Muscle of back (tissue), 11 donors: ENCODE data around the gene SMIM23. TPM values are rescaled to one million over a fixed set of nuclear protein-coding genes. Genes with fewer than 3 reads are reported as not detected.

Source experiments
- DNase-seq, 3 donors: peaks; one replicate each; pipeline versions ENCODE4 v3.0.0 to v3.0.0-alpha.2; 2013
- polyA plus RNA-seq, 10 donors: library from polyadenylated mRNA; unstranded; fragments of 120-200 nt; gene quantifications; one replicate each; pipeline ENCODE4 v1.2.1, GENCODE V29; 2013; ENCODE audit not compliant: insufficient read length in 10 of 10

The SMIM23 gene
- polyA plus RNA-seq, 10 donors, result not detected

DNA sequence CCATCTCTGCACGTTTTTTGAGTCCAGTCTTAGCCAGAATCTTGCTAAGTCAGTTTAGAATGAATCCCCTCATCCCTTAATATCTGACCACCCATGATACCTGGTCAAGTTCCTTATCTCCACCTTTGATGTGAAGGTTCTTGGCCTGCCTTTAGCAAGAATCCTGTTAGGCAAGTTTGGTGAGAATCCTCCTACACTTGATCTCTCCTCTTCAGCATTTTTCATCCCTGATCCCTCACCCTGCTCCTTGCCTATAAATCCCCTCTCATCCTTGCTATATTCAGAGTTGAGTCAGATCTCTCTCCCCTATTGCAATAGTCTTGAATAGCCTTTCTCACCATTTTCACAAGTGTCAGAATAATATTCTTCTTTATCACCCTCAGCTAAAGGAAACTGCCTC, 31.0 kb downstream of the SMIM23 start:
- no peak for DNase-seq

DNA sequence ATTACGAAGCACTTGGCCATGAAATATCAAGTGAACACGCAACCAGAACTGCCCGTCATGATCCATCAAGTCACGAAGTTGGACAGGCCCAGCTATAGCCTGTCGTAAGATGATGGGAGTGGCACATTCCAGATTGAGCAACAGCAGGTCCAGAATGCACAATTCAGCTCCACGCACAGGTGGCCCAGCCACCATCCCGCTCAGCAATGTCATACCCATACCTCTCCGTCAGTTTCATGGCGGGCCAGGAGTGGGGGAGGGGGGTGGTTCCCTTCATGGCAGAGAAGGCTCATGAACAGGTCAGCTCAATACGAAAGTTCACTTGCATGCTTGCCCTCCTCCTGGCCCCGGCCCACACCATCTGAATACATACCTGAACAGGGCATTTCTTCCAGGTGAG, 34.9 kb downstream of the SMIM23 start:
- no peak for DNase-seq

DNA sequence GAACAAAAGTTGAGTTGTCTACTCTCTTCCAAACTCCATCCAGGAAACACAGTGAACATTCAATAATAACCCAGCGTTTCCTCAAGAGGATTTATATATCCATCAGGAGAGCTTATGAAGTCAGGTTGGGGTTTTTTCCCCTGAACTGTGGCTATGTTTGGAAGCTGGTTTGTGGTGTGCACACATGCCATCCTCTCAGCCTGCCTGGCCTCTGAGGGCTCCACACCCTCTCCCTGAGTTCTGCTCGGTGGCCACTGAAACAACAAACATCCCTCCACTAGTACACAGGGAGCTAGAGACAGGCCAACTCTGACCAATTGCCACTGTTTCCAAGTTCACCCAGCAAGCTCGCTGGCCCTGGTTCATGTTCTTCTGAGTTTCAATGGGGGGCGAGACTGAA, 35.7 kb downstream of the SMIM23 start:
- DNase-seq, result no peak

DNA sequence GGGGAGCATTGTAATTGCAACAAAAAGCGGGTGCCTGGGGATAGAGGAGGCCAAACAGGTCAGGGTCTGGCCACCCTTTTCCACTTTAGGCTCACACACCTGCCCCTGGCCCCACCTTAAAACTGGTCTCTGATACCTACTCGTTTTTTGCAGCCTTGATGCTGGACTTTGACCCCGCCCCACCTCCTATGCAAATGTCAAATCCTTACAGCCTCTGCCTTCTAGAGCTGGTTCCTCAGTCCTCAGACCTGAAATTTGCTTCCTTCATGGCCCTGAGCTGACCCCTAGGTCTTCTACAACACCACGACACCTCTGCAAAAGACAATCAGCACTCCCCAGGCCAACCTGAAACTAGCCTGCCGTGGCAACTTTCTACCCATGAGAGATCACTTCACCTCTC, 37.7 kb downstream of the SMIM23 start:
- no peak for DNase-seq

DNA sequence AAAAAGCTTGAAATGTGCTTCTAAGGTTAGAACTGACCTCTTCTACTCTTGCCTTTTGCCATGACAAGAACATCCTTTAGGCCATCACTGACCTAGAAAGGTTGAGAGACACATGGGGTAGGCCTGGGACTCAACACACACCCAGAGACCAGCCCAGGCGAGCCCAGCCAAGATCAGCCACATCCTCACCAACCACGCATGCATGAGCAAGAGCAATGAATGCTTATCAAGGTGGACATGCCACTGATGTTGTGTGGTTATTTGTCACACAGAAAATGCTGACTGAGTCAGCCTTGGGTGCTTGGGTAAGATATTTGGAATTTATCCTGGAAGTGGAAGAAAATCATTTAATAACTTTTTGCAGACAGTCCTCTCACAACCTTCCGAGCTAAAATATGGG, 39.4 kb downstream of the SMIM23 start:
- no peak for DNase-seq

DNA sequence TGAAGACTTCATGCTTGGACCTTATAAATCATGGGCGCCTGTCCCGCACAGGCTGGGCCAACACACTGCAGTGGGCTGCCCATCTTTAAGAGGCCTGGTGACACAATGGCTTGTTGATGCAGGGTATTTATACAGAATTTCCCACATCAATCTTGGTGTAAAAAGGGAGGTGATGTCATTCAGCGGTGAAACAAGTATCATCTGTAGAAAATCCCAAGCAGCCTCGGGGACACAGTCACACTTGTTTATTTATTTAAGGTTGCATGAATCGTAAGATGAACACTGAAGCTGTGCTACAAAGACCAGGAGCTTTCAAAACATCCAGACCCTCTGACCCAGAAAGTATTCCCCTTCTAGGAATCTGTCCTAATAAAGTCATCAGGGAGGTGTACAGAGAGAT, 40.5 kb downstream of the SMIM23 start:
- no peak for DNase-seq

DNA sequence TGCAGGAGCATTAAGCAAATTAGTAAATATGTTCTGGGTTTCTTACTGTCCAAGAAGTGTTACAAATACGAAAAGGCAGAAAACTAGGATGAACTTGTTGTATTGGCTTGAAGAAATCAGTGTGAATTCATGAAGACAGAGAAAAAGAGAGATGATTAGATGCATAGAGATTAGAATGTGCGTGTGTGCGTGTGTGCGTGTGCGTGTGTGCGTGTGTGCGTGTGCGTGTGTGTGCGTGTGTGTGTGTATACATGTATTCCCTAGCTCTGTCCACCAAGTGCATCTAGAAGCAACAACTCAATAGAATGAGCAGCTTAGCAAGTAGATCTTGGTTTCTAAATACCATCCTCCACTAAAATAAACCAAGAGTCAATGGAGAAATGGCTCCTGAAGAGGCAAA, 41.5 kb downstream of the SMIM23 start:
- DNase-seq, result no peak

DNA sequence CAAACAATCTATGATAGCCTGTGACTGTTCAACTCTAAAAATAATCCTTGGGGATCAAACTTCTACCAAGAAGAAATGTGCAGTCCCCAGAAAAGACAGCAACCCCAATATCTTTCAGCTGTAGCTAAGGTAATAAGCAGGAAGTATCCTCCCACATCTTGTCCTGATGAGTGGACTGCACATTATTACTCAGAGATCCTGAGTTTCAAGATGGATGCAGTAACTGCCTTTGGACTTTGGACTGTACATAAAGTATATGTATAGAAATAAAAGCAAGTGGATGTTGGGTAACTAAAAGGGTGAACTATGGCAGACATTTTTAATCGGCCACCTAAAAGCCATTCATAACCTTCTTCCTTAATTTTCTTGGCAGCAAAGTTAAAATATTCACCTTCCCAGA, 45.1 kb downstream of the SMIM23 start:
- no peak for DNase-seq

DNA sequence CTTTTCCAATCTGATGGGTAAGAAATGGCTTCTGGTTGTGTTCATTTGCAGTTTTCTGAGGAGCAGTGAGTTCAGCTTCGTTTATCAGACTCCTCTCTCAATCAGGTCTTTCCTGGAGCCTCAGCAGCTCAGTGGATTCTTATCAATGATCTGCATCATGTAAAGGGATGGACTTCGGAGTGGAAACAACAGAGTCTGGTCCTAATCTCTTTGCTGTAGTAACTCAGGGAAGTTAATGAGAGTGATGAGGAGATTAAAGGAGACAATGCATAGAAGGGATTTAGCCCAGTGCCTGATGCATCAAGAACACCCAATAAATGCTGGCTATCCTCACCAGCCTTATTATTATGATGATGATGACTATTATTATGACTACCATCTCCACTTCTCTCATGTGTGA, 47.2 kb downstream of the SMIM23 start:
- no peak for DNase-seq

DNA sequence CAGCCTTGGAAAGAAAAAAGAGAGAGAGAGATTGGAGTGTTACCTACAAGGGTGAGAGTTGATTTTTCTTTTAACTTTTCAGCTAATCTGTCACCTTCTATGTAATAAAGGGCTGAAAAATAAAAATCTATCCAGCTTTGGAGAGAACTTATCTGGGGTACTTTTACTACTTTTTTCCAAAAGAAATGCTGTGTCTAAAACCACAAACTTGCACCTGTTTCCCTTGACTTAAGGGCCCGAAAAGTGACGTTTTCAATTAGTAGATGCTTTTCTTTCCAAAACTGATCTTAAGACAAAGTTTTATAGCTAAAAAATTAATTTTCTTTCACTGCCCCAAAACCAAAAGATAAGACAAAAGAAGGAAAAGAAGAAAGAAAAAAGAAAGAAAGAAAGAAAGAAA, 48.8 kb downstream of the SMIM23 start:
- DNase-seq, result no peak

DNA sequence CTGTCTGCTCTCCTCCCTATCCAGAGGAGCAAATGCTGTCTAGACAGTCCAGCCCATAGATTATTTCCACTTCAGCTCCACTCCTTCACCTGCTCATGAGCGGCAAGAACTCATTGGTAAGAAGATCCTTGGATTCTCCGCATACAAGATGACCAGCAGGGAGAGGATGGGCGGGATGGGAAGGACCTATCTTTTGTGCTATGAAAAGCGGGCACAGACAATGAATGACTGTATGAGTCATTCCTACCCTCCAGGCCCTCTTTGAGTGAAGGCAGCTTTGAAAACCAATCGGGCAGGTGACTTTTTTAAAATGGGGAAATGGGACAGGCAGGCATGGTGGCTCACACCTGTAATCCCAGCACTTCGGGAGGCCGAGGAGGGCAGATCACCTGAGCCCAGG, 49.4 kb downstream of the SMIM23 start:
- DNase-seq, result no peak

DNA sequence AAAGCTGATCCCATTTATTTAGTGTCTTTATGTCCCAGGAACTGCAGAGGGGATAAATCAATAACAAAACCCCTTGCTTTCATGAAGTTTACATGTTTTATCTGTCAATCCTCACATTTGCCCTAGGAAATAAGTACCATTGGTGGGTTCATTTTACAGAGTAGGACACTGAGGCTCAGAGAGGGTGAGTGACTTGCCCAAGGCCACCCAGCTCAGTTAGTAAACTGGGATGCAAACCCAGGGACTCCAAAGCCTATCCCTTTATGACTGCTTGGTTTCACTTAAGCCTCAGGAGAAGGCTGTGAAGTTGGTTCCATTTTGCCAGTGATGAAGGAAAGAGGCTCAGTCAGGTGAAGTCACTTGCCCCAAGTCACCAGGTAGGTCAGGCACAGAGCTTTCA, 51.9 kb downstream of the SMIM23 start:
- no peak for DNase-seq

DNA sequence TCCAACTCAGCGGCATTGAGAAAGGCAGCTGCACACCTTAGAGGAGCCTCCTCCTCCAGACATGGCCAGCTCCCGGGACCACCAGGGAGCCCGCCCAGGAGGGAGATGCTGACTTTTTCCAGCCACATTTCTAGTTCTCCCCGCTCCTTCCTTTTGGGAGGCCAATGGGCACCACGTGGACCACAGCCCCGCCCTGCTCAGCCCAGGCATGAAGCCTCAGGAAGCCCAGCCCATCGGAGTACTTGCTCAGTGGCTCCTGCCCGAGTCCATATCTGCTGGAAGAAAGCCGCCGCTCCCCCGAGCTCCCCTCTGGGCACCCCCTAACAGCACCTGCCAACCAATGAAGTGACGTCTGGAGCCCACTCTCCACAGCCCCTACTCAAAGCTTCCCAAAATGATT, 52.4 kb downstream of the SMIM23 start:
- no peak for DNase-seq

DNA sequence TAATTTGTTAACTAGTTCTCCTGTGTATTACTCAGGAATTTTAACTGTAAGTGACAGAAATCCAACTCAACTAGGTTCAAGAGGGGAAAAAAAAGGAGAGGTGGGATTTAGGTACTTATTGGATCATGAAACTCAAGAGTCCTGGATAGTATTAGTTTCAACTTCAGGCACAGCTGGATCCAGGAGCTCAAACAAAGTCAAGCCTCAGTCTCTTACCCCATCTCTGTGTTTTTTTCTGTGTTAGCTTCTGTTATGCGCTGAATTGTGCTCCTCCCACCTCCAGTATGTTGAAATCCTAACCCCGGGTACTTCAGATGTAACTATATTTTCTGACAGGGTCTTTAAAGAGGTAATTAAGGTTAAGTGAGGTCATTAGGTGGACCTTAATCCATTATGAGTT, 53.5 kb downstream of the SMIM23 start:
- no peak for DNase-seq

DNA sequence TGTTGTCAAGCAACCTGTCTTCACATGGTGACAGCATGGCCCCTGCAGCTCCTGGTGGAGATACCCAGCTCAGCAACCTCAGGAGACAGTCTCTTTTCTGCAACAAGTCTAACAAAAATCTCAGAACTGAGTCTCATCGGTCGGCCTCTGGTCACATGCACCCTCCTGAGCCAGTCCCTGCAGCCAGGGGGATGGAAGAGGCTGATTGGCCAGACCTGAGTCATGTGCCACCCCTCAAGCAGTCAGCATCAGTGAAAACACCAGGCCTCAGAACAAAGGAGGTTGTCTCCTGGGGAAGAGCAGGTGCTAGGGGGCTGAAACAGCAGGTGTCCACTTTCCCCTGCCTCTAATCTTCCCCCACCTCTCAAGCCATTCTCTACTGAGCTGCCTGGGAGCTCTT, 54.4 kb downstream of the SMIM23 start:
- DNase-seq, result no peak

Other genes starting within 250 kb of the SMIM23 start
- gene FBXW11, start 220.8 kb downstream of the SMIM23 start, polyA plus RNA-seq, result 10 to 100 TPM; 32.4 to 41.9 (median 37.2) TPM